GM12865 (cell line): ENCODE data around the gene PRG3.
"Not testable (repeated sequence)": the region's sequence is repeated elsewhere in the genome, so short reads cannot be mapped to it uniquely, and the experiment has no call there.

Source experiments
- DNase-seq: peaks from one replicate; pipeline ENCODE4 v3.0.0; 2010; ENCODE audit warnings: low read depth
- H3K4me3 ChIP-seq: 2 replicates; pipeline ENCODE4 v1.5.1; 2011; ENCODE audit warnings: mild to moderate bottlenecking, low read depth, low read length, control low read depth
- TF ChIP-seq, protein P1 (sequence below): IDR thresholded peaks from 2 replicates; pipeline ENCODE4 v1.5.1; 2011; ENCODE audit warnings: low read length, control low read depth, low read depth, inconsistent platforms; ENCODE audit not compliant: insufficient read depth; ENCODE audit errors: missing control alignments

The PRG3 gene

DNA sequence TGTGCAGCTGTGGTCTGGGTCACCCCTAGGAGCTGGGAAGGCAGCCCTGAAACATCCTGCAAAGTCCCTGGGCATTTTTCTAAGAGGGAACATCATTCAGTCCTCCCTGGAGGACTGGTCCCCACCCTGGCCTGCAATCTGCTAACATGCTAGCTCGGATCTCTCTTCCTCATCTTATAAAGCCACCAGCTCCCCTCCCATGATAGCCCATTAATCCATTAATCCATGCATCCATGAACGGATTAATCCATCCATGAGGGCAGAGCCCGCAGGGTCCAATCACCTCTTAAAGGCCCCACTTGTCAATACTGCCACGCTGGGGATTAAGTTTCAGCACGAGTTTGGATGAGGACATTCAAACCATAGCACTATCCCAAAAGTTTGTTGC, 12.1 kb downstream of the PRG3 start:
- H3K4me3 ChIP-seq = no peak overlapping the region
- TF ChIP-seq, protein P1, sequence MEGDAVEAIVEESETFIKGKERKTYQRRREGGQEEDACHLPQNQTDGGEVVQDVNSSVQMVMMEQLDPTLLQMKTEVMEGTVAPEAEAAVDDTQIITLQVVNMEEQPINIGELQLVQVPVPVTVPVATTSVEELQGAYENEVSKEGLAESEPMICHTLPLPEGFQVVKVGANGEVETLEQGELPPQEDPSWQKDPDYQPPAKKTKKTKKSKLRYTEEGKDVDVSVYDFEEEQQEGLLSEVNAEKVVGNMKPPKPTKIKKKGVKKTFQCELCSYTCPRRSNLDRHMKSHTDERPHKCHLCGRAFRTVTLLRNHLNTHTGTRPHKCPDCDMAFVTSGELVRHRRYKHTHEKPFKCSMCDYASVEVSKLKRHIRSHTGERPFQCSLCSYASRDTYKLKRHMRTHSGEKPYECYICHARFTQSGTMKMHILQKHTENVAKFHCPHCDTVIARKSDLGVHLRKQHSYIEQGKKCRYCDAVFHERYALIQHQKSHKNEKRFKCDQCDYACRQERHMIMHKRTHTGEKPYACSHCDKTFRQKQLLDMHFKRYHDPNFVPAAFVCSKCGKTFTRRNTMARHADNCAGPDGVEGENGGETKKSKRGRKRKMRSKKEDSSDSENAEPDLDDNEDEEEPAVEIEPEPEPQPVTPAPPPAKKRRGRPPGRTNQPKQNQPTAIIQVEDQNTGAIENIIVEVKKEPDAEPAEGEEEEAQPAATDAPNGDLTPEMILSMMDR = no peak
- DNase-seq = no peak

DNA sequence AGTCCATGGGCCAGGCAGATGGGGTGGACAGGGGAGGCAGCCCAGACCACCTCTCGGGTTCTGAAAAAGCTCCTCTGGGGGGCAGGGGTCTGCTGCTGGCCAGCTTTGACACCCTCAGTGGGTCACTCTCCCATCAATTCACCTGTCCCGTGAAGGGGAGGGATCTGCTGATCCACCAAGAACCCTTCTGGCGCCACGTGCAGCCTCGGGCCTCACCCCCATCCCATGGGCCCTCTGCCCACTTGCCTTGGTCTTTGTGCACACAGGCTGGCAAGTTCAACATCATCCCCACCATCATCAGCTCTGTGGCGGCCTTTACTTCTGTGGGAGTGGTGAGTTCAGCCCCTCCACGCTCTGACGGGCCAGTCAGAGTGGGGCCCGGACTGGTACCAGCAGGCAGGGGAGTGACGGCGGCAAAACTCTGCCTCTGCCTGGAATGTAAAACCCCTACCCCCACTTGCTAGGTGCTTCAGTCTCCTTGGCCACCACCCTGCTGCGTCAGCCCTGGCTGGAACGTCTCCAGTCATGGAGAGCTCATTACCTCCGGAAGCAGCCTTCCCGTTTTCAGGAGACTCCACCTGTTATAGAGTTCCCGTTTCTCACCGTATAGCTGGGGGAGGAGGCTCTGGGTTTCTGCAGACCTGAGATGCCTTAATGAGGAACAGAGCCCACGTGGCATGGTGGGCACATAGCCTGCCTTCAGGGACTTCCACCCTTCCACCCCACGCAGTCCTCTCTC, 12.7 kb downstream of the PRG3 start:
- no peak for DNase-seq
- H3K4me3 ChIP-seq = no peak overlapping the region
- TF ChIP-seq, protein P1 = no peak

DNA sequence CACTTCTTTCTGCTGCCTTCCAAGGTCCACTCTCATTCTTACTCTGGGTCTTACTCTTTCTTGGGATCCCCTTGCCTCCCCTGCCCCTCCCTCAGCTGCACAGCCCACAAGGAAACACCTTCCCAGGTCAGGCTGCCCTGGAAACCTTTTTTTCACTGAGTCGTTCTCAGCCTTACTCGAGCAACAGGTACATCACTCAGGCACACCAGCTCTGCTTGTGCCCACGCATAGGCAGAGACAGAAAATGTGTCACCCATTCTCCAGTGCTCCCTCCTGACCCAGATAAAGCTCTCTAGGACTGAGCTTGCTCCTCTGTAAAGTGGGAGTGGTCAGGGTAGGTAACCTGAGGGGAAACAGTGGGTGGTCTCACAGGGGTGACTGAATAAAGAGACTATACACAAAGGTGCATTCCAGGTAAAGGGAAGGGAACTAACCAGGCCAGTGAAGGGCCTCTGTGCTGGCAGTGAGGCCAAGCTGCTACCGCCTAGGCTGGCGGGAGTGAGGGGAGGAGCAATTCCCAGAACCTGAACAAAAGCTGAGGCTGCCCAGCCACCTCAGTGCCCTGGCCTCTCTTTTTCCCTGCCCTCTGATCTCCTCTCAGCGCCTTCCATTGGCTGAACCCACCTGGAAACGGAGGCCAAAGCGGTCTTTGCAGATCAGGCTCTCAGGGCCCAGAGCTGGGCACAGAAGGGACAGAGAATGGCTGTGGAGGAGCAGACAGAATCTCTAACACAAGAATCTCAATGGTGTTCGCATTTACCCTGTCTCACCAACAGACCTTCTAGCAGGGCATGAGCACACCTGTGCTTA, 15.9 kb downstream of the PRG3 start:
- no peak overlapping the region for H3K4me3 ChIP-seq
- TF ChIP-seq, protein P1 = no peak
- no peak for DNase-seq

DNA sequence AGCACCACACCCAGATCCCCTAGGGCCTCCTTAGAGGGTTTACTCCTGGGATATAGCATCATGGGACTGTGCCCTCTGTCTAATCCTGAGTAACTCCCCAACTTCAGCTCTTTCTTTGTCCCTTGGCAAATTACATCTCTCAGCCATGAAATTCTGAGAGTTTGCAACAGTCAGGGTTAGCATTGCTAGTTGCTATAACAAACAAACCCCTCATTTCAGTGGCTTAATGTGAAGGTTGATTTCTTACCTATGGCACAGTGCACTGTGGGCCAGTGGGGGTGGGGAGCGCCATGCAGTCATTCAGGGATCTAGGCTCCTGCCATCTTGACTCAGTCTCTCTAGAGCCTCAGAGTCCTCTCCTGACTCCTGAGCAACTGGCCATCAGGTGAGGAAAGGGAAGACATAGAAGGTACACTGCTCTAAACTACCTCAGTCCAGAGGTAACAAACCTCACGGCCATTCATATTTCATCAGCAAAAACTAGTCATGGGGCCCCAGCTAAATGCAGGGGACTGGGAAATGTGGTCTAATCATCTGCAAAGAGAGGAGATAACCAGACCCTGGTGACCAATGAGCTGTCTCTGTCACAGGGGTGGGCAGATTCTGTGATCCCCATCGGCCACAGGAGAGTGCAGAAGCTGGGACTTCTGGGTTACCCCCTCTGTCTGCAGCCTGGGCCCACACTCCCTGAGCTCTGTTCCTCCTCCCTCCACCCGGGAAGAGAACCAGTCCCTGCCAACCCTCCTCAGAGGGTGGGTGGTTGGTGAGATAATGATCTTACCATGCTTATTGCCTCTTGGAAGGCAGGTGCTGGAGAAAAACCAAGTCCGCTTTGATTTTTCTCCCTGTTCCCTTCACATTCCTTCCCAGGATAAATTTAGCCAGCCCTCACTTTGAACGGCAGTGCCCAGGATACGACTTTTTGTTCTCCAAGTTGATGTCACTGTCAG, 17.5 kb downstream of the PRG3 start:
- H3K4me3 ChIP-seq = no peak overlapping the region
- DNase-seq = no peak
- TF ChIP-seq, protein P1 = no peak

DNA sequence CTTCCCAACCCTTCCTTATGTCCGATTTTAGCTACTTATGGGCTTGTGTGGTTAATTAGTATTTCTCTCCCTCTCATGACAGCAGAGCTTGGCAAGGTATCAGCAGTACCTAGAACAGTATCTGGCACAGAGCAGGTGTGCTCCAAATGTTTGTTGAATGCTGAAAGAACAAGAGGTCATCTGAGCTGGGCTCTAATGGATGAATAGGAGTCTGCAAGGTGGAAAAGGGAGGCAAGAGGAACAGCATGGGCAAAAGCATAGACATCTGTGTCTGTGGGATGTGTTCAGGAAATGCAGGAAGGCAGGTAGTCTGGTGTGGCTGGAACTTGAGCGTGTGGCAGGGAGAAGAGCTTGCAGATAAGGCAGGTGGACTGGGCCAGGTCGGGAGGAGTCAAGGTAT, 19.0 kb downstream of the PRG3 start:
- DNase-seq = no peak
- TF ChIP-seq, protein P1 = no peak
- H3K4me3 ChIP-seq = no peak overlapping the region

DNA sequence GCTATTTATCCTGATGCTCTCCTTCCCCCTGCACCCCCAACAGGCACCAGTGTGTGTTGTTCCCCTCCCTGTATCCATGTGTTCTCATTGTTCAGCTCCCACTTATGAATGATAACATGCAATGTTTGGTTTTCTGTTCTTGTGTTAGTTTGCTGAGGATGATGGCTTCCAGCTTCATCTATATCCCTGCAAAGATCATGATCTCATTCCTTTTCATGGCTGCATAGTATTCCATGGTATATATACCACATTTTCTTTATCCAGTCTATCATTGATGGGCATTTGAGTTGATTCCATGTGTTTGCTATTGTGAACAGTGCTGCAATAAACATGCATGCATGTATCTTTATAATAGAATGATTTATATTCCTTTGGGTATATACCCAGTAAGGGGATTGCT, 19.5 kb downstream of the PRG3 start:
- not testable (repeated sequence) for DNase-seq, H3K4me3 ChIP-seq

DNA sequence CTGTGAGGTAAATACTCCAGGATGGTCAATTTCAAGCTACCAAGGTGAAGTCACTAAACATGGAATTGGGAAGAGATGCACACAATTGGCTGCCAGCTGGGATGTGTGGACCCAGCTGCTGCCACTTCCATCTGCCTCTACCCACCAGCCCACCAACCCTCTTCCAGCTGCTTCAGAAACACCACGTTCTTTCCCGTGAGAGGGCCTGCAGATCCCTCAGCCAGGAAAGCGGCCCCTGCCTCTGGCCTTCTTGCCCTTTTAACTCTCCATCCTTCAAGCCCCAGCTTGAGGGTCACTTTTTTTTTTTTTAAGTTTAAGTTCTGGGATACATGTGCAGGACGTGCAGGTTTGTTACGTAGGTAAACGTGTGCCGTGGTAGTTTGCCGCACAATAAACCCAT, 20.0 kb downstream of the PRG3 start:
- TF ChIP-seq, protein P1 = no peak
- DNase-seq = no peak
- no peak overlapping the region for H3K4me3 ChIP-seq
